Activated CD4-positive, alpha-beta T cell treated with anti-CD3 and anti-CD28 coated beads, Interleukin-2, amount 50 U/mL, for 4 hours (primary cell): ENCODE data around the gene CD200.

Source experiments
- DNase-seq, 2 experiments: peaks; one replicate each; pipeline ENCODE4 v3.0.0-alpha.2; 2020

The CD200 gene

GRCh38 chr3:112333381-112334317 is 693 bp downstream of the CD200 start:
- peak in 1 of 2 experiments; percentile 11 for DNase-seq

- DNase-seq = no peak
Measured at GRCh38 chr3:112334691-112335433, 1.9 kb downstream of the CD200 start.

GRCh38 chr3:112335434-112335781 is 2.5 kb downstream of the CD200 start:
- no peak for DNase-seq

DNA sequence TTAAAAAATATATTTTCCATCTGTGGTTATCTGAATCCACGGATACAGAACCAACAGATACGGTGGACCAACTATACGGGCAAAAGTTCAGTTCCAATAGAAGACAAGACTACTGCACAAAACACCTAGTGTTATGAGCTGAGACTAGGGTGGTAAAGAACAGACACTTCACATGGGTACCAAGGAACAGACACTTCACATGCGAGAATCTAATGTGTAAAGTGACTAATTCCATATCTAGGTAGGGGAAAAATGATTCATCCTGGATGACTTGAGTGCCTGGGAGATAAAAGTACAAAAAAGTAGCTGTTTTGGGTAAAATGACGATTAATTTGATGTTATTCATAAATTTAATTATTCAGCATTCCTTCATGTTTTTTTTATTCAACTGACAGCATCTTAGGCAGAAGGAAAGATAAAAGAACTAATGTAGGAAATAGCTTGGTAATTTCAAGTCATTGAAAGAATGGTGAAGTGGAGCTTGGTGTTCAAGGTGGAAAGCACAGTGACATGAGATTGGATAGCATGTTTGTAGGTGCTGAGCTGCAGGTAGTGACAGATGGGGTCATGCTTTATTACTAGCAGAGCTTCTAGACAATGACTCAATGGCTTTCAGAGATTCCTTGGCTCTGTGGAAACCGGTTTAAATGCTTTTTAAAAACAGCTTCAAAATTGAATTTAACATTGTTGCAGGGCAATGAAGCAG is 5.2 kb downstream of the CD200 start:
- no peak for DNase-seq

- DNase-seq = no peak
Measured at GRCh38 chr3:112338727-112339056, 5.7 kb downstream of the CD200 start.

DNA sequence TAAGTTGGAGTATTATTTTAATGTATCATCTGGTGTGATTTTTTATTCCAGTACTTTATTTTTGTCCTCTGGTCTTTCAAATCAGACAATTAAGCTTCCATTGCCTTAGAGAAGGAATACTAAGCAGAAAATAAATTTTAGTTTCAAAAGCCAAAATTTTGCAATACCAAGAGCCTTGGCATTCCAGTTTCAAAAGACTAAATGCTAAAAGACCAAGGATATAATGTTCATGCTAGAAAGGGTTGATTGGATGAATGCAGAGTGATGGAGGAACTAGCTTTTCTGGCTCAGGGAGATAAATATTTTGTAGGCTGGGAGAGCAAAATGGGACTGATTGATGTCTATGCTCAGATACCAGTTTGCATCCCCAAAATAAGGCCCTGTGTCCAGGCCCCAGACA is 6.2 kb downstream of the CD200 start:
- DNase-seq = no peak

DNA sequence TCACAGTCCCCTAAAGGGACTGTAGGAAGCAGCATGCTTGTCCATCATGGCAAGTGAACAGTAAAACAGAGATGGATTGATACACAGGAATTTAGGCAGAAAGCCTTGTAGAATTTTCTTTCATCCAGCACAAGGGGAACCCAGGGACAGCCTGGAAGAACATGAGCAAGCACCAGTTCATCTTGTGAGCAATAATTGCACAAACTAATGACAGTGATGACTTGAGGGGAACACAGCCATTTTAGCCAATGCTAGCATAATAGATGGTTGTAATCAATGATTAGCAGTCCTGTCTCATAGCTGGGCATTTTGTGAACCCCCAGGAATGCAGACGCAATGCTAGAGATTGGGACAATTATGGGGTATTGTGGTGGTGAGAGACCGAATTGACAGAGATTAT is 6.7 kb downstream of the CD200 start:
- DNase-seq = no peak

DNA sequence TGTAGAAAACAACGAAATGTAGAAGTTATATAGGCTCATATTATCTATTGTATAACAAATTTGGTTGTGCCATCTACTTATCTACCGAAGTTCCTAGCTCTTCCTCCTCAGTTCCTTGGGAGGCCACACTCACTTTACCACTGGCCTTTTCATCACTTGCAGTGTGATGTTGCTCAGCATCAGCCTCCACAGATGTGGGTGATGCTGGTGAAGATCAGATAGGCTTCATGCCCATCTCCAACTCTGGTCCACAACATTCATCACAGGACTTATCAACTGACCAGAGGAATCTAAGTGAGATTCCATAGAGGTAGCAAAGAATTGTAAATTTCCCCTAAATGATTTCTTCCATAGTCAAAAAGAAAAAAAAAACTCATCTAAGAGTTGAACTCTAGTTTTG is 8.4 kb downstream of the CD200 start:
- DNase-seq = no peak

GRCh38 chr3:112345681-112346080 is 12.7 kb downstream of the CD200 start:
- no peak for DNase-seq

- no peak for DNase-seq
Measured at GRCh38 chr3:112346491-112347122, 13.7 kb downstream of the CD200 start.

GRCh38 chr3:112348943-112349342 is 16.0 kb downstream of the CD200 start:
- no peak for DNase-seq

DNA sequence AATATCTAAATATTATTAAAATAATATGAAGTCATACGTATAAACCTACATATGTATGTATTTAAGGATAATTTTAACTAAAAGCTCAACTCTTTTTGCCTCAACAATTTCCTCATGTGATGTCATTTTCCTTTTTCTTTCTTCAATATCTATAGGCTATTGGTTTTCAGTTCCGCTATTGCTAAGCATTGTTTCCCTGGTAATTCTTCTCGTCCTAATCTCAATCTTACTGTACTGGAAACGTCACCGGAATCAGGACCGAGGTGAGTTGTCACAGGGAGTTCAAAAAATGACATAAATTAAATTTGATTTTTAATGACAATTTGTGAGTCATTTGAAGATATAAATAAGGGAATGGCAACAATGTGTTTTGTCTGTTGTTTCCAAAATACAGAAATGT is 16.6 kb downstream of the CD200 start:
- no peak for DNase-seq

GRCh38 chr3:112350018-112350810 is 17.3 kb downstream of the CD200 start:
- DNase-seq = no peak

DNA sequence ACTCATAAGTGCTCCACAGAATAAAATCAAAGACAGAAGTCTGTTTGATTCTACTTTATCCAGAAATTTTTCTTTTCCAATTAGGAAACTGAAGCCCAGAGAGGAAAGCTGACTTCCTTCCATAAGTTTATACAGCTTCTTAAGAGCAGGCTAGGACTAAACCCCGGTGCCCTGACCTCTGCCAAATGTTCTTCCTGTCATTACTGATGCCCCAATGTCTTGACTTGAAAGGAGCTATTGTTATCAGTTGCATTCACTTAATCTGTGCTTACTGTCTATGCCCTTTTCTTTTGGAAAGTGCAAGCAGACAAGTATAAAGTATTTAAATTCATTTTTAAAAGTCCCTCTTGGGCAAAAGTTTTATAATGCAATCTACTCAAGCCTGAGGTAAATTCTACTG is 18.1 kb downstream of the CD200 start:
- no peak for DNase-seq

- no peak for DNase-seq
Measured at GRCh38 chr3:112351823-112352222, 18.9 kb downstream of the CD200 start.

GRCh38 chr3:112352720-112353119 is 19.8 kb downstream of the CD200 start:
- no peak for DNase-seq

DNA sequence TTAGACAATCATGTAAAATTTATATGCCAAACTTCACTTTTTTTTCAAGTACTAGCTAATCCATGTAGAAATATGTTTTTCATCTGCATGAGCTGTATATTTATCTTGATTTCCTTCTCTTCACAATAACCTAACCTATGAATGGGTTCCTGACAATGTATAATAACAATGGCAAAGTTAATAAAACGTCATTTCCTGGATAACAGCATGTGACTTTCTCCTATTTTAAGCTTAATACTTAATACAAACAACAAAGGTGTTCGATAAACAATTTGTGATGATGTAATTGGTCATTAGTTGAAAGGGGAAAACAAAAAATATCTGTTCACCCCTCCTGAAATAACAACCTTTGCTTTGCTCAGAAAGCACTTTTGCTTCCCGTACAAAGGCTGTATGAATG is 20.4 kb downstream of the CD200 start:
- DNase-seq = no peak

GRCh38 chr3:112354642-112355306 is 21.8 kb downstream of the CD200 start:
- no peak for DNase-seq

- DNase-seq = no peak
Measured at GRCh38 chr3:112355307-112355687, 22.3 kb downstream of the CD200 start.

- DNase-seq = peak; percentile 27 to 37
Measured at GRCh38 chr3:112357930-112358780, 25.2 kb downstream of the CD200 start.

DNA sequence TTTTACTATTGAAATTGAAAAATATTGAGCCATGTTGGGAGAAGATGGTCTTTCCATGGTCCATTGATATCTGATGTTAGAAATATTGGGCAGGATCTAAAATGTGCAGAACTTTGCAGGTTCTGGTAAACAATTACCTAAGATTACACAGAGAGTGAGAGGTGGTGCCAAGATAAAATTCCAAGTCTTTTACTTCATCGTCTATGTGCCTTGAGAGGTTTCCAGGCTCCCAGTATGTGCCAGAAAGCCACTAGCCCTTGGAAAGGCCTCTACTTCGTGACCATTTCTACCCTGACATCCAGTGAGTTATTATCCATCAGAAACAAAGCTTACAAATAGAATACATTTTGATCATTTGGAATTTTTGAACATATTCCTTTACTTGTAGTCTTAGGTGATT is 27.6 kb downstream of the CD200 start:
- no peak for DNase-seq
